ENCODE measurements around the gene SARDH.
"Not testable (repeated sequence)": the region's sequence is repeated elsewhere in the genome, so short reads cannot be mapped to it uniquely, and the experiment has no call there.

SARDH gene

DNA sequence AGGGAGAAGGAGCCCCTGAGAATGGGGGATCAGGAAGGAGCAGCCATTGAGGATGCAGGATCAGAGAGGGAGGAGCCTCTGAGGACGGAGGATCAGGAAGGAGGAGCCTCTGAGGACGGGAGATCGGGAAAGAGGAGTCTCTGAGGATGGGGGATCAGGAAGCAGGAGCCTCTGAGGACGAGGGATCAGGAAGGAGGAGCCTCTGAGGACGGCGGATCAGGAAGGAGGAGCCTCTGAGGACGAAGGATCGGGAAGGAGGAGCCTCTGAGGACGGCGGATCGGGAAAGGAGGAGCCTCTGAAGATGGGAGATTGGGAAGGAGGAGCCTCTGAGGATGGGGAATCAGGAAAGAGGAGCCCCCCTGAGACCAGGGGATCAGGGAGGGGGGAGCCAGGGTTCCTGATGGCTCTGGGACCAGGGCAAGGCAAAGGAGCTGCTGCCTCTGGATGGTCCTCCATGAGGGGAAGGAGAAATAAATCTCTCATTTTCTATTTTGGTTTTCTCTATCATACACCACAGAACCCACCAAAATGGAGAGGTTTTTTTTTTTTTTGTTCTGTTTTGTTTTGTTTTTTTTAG is 22.6 kb upstream of the SARDH start:
- no peak for DNase-seq (ENCODE audit: low spot score)

DNA sequence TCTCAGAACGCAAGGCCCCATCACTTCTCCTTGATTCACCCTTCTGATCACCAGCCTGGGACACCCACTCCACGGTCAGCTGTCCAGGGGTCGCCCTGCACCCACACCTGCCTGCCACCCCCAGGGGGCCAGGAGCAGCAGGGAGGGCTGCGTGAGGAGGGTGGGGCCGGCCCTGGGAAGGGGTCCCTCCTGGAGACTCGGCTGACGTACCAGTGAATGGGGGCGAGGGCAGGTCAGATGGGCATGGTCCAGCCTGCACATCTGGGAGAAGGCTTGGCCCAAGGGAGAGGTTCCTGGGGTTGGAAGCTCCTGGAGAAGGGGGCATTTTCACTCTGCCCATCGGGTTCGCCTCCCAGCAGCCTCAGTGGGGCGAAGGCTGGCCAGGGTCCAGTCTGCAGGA is 21.8 kb upstream of the SARDH start:
- DNase-seq (ENCODE audit: low spot score) = no peak

DNA sequence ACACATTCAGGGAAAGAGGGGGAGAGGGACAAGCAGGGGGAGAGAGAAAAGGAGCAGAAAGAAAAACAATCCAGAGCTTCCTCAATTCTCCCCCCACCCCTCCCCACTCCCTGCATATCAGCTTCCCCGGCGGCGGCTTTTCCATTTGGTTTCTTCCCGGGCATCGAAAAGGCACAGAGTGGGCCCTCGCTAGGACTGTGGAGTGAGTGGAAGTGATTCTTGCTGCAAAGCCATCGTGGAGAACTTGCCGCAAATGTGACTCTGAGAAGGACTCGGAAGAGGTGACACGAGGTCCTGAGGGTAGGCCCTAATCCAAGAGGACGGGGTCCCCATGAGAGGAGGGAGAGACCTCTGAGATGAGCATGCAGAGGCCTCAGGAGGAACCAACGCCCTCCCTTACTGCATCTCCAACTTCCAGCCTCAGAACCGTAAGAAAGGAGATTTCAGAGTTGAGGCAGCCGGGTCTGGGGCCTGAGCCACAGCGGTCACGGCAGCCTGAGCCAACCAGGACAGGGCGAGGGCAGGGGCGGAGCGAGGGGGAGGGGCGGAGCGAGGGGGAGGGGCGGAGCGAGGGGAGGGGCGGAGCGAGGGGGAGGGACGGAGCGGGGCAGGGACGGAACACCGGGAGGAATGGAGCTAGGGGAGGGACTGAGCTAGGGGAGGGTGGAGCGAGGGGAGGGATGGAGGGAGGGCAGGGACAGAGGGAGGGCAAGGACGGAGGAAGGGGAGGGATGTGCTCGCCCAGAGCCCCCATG is 21.2 kb upstream of the SARDH start:
- no peak for DNase-seq (ENCODE audit: low spot score)

DNA sequence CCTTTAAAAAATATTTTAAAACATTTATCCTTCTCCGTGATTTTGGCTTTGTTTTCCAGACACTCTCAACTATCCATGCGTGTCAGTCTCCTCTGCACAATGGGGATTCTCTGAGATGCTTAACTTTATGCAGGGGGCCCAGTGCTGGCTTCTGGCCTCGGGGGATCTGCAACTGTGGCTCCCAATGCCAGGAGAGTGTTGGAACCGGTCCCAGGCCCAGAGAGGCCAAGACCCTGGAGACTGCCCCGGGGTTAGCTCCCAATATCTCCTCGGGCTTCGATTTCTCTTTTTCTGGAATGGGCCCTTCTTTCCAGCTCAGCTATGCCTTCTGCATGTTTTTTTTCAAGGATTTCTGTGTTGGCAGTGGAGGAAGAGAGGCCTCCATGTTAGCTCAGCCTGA is 20.1 kb upstream of the SARDH start:
- no peak for DNase-seq (ENCODE audit: low spot score)

DNA sequence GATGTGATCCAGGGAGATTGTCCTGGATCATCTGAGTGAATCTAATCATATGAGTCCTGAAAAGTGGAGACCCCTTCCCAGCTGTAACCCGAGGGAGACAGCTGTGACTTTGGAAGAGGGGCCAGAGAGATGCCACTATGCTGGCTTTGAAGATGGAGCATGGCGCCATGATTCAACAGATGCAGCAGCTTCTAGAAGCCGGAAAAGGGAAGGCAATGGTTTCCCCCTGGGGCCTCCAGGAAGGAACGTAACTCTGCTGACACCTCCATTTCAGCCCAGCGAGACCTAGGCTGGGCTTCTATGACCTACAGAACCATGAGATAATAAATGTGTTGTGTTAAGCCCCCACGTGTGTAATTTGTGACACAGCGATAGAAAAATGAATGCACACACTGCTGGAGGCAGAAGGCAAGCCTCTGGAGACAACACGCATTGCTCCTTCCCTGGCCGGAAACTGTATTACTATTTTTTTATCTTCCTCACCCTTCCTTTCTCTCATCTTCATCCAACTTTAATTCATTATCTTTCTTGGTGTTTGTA is 16.6 kb upstream of the SARDH start:
- DNase-seq (ENCODE audit: low spot score) = no peak

DNA sequence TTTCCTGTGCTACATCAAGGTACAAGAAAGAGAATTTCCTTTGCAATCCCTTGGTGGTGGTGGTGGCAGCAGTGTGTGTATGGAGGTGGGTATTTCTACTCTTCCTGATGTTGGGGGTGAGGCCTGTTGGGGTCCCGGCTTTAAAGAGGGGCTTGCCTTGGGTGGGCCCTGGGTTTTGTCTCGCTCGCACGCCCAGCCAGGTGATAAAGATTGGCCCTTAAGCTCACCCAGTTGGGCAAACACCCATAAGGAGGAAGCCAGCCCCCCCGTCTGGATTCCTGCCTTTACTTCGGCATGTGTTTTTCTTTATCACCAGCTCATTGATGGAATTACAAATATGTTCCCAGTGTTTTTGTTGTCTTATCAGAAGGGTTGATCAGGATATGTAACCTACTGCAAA is 16.0 kb upstream of the SARDH start:
- DNase-seq (ENCODE audit: low spot score) = no peak

DNA sequence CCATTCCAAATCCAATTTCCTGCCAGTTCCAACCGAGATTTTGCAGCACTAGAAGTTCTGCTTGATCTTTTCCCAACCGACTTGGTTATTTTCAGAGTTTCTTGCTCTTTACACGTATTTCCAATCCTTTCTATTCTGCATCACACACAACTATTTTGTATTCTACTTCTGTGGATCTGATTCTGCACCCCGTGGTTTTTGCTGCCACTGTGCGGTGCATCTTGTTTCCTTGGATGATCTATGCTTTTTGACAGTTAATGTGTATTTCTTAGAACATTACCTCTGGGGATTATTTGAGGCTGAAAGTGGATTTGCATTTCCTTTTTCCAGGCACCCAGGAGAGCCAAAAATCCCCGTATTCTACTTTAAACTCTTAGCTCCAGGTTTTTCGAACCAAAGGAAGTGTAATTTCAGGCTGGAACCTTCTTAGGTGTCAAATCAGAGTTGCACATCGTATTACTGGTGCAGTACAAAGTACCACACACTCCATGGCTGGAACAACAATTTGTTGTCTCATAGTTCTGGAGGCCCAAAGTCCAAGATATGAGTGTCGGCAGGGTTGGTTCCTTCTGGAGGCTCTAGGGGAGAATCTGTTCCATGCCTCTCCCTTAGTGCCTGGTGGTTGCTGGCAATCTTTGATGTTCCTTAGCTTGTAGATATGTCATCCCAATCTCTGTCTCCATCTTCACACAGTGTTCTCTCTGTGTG is 14.7 kb upstream of the SARDH start:
- DNase-seq (ENCODE audit: low spot score) = no peak

DNA sequence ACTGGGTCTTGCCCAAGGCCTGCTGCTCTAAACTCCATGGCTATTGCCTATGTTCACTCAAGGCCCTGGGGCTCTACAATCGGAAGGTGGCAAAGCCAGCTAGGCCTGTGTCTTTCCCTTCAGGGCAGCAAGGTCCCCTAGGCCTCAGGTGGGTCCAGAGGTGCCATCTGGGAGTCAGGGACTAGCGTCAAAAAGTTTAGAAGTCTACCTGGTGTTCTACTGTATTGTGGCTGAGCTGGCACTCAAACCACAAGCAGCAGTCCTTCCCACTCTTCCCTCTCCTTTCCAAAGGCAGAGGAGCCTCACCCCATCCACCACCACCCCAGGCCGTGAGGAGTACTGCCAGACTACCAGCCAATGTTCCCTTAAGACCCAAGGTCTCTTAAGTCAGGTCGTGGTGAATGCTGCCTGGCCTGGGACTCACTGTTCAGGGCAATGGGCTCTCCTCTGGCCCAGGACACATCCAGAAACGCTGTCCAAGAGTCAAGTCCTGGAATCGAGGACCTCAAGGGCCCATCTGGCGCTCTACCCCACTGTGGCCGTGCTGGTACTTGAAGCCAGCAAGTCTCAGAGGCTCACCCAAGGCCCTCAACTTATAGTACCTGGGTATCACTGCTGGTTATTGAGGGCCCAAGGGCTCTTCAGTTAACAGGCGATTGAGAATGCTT is 13.0 kb upstream of the SARDH start:
- no peak for DNase-seq (ENCODE audit: low spot score)

DNA sequence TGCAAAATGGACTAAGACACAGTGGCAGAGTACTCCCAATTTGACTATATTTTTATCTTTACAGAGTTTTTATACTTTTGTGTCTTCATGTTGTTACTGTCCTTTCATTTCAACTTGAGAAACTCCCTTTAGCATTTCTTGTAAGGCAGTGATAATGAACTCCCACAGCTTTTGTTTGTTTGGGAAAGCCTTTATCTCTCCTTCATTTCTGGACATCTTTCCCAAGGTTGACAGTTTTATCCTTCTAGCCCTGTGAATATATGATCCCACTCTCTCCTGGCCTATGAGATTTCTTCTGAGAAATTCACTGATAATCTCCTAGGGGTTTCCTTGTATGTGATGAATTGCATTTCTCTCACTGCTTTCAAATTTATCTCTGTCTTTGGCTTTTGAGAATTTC is 9.2 kb upstream of the SARDH start:
- DNase-seq (ENCODE audit: low spot score) = no peak

DNA sequence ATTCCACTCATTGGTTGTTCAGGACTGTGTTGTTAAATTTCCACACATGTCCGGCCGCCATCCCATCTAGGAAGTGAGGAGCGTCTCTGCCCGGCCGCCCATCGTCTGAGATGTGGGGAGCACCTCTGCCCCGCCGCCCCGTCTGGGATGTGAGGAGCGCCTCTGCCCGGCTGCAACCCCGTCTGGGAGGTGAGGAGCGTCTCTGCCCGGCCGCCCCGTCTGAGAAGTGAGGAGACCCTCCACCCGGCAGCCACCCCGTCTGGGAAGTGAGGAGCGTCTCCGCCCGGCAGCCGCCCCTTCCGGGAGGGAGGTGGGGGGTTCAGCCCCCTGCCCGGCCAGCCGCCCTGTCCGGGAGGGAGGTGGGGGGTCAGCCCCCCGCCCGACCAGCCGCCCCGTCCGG is 6.4 kb upstream of the SARDH start:
- not testable (repeated sequence) for DNase-seq (ENCODE audit: low spot score)

DNA sequence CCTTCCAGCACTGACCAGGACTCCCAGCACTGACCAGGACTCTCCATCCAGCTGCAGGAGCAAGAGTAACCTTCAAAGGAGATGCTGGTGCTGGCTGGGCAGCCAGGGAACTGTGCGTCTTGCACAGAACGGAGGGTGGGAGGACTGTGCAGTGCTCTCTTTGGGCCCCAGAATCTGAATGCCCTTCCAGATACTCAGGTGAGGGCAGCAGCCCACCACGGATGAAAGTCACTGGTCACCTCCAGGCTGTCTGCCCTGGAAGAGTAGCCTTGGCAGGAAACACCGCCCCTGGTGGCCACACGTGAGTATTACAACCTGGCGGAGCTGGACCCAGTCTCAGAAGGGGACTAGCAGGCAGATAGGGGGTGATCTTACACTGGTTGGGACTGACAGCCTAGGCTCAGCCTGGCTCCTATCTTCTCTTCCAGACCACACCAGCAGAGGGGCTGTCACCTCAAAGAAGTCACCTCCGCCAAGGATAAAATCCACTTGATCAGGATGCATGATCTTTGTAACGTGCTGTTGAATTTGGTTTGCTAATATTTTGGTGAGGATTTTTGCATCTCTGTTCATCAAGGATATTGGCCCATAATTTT is 4.8 kb upstream of the SARDH start:
- DNase-seq (ENCODE audit: low spot score) = peak; percentile 88

DNA sequence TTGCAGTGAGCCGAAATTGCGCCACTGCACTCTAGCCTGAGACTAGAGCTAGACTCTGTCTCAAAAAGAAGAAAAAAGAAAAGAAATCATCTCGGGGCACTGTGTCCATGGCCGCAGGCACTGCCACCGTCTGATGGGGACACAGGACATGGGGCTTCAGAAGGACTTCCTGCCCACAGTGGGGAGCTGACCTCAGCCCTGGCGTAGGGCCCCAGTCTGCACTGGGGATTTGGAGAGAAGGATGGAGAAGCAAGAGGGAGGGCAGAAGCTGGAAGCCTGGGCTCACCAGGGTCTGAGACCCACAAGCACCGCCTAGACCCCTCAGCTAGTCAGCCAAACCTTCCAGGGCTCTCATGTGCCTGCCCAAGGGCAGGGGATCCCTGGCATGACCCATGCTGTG is 4.1 kb upstream of the SARDH start:
- no peak for DNase-seq (ENCODE audit: low spot score)

DNA sequence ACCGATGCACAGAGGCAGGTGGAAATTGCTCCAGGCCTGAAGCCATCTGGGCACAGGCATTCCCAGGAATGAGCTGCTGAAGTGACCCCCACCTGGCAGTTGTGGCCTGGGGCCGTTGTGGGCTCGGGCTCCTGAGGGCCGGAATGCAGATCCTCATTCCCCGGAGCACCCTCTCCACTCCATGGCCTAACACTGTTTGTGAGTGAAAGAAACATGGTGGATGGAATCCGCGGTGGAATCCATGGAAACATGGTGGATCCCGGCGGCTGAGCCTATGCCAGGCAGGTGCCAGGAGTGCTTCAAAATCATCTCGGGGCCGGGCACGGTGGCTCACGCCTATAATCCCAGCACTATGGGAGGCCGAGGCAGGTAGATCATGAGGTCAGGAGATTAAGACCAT is 3.6 kb upstream of the SARDH start:
- DNase-seq (ENCODE audit: low spot score) = no peak

DNA sequence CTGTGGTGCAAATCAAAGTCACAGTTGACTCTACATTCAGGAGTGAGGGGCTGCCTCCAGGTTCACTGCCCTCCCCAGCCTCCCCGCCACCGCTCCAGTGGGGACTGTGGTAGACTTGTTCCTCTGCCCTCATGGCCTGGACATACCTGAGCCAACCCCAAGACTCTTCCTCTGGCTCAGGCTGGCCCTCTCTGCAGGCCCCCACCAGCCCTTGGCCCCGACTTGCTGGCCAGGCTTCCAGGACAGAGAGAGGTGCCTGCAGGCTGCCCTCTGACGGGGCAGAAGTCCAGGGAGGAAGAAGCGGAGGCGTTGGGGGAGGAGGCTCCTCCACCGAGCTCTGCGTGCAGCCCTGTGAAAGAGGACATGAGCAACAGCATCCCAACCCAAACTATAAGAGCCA is 2.8 kb upstream of the SARDH start:
- DNase-seq (ENCODE audit: low spot score) = no peak

DNA sequence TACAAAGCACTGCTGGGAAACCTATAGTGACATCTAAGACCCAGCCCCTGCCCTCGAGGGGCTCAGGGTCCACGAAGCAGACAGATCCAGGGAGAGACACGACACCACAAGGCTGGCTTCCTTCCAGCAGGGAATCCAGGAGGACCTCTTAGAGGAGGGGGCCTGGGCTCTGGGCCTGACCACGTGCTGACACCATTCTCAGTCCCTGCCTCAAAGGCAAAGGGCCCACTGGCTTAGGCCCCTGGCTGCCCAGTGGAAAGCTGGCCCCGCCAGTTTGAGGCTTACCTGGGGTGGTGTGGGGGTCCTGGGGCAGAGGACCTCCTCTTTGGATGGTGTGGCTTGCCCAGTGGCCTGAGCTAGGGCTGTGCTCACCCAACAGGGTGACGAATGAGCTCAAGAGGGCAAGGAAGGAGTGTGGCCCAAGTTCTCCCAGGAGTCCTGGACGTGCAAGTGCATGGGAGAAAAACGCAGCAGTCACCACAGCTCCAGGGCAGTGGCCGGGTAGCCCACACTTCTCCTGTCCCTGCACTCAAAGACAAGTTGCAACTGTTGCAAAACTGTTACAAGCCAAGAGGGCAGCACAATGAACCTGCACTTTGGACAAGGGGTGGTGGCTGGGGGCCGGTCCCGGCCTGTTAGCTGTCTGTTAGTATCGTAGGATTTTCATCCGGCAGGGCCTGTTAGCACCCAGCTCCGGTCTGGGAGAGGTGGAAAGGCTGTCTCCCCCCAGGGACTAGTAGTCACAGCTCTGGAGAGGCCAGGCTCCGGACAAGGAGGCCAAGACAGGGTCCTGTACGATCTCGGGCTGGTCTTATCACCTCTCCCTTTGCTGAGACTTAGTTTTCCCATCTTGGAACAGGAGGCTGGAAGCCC is 1.5 kb upstream of the SARDH start:
- DNase-seq (ENCODE audit: low spot score) = no peak

DNA sequence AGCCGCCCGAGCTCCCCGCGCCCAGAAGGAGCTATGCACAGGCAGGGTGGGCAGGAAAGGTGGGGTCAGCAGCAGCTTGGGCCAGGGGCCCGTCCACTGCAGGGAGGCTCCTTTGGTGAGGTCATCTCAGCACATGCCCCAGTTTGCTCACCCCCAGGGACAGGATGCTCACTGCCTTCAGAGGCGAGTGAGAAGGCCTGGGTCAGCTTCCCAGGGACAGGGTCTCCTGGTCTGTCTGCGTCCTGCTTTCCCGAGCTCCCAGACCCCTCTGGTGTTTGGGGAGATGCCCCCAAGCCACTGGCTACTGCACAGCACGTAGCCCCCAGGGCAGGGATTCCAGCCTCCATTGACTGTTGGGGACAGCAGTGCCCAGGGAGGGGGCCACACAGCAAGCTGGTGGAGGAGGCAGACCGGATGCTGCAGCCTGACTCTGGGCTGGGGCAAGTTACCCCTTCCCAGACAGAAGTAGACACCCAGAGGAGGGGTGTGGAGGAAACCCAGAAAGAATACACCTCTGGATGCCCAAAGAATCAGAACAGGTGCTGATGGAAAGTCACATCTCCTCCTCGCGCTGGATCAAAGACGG is 581 bp upstream of the SARDH start:
- no peak for DNase-seq (ENCODE audit: low spot score)

DNA sequence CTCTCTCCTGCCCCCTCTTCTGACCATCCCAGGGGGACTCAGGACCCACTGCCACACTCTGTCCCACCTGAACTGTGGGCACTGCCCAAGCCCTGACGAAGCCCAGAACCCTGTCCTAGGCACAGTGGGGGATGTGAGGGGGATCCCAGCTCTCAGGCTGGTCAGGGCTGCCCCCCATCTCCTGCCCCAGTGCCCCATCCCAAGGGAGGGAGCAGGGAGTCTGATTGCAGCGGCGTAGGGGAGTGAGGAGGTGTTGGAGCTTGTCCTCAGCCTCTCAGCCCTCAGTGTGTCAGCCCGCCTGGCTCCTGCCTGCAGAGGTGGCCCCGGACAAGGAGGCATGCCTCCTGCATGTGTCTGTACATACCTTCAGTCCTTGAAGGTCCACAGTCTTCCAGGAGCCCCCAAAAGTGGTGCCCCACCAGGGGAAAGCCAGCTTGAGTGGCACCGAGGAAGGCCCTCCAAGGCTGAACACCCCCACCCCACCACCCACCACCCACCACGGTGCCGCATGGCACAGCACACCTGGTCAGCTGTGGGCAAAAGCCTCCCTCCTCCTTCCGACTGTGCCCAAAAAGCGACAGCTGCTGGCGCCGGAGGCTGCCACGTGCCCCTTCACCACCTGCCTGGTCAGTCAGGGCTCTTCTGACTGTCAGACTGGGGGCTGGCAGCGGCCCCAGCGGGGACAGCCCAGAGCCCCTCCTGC is 930 bp downstream of the SARDH start:
- no peak for DNase-seq (ENCODE audit: low spot score)

DNA sequence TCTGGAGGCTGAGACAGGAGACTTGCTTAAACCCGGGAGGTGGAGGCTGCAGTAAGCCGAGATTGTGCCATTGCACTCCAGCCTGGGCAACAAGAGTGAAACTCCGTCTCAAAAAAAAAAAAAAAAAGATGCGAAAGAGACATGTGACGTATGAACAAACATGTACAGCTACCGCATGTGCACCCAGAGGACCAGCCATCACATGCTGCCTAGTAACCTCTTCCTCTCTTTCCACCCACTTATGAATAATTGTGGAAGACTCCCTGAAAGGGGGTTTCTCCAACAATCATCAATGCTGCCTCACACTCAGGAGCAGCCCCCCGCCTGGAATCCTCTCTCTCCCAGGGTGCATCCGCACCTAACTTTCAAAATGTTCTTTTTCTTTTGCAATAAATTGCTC is 2.2 kb downstream of the SARDH start:
- DNase-seq (ENCODE audit: low spot score) = no peak

DNA sequence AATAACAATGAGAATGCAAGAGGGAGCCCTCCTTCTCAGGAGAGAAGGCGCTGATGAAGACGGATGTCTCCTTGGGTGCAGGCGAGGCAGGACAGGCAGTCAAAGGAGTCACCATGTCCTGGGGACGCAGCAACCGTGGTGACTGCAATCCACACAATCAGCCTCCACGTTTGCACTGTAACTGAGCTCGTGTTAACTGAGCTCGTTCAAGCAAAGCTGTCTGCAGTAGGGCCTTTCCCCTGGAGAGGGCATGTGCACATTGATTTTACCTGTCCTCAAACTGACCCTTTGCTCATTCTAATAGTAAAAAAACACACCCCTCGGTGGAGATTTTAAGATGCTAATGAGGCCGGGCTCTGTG is 2.8 kb downstream of the SARDH start:
- no peak for DNase-seq (ENCODE audit: low spot score)
